Duodenal mucosa (tissue), 2 donors: ENCODE data around the gene USP47.

ENCODE experiments used
- H3K27ac ChIP-seq: one replicate; pipeline ENCODE4 v1.7.0; 2013; ENCODE audit warnings: low read depth, low read length
- H3K27me3 ChIP-seq, 2 donors: one replicate each; pipeline ENCODE4 v1.7.0; 2013; ENCODE audit warnings: low read length in 2 of 2, control low read depth in 1 of 2; ENCODE audit not compliant: insufficient read depth in 2 of 2, control insufficient read depth in 1 of 2
- H3K36me3 ChIP-seq, 2 donors: one replicate each; pipeline ENCODE4 v1.7.0; 2013; ENCODE audit warnings: low read length in 2 of 2, control low read depth in 1 of 2; ENCODE audit not compliant: insufficient read depth in 2 of 2, control insufficient read depth in 1 of 2
- H3K4me1 ChIP-seq, 2 donors: one replicate each; pipeline ENCODE4 v1.7.0; 2013; ENCODE audit warnings: low read length in 2 of 2, control low read depth in 1 of 2; ENCODE audit not compliant: insufficient read depth in 2 of 2, control insufficient read depth in 1 of 2
- H3K4me3 ChIP-seq, 2 donors: one replicate each; pipeline ENCODE4 v1.7.0; 2013; ENCODE audit warnings: low read length in 2 of 2, low read depth in 1 of 2
- H3K9ac ChIP-seq, 2 donors: one replicate each; pipeline ENCODE4 v1.7.0; 2013; ENCODE audit warnings: low read length in 2 of 2, low read depth in 1 of 2
- H3K9me3 ChIP-seq, 2 donors: one replicate each; pipeline ENCODE4 v1.7.0; 2013; ENCODE audit warnings: low read length in 2 of 2, control low read depth in 1 of 2; ENCODE audit not compliant: control insufficient read depth in 1 of 2

USP47 gene

GRCh38 chr11:12006552-12007229 lies 164.9 kb downstream of the USP47 start:
- no peaks in the 10 kb centered on the region for H3K9me3 ChIP-seq
- H3K27me3 ChIP-seq, result peaks cover 36 to 49% of the 10 kb centered on the region in 2 donors
- peaks cover 0 to 4% of the 10 kb centered on the region in 2 donors for H3K4me1 ChIP-seq
- no peaks in the 10 kb centered on the region for H3K36me3 ChIP-seq
- H3K27ac ChIP-seq, result peak overlapping the region; percentile 26
- no peak overlapping the region for H3K9ac ChIP-seq
- no peak overlapping the region for H3K4me3 ChIP-seq

DNA sequence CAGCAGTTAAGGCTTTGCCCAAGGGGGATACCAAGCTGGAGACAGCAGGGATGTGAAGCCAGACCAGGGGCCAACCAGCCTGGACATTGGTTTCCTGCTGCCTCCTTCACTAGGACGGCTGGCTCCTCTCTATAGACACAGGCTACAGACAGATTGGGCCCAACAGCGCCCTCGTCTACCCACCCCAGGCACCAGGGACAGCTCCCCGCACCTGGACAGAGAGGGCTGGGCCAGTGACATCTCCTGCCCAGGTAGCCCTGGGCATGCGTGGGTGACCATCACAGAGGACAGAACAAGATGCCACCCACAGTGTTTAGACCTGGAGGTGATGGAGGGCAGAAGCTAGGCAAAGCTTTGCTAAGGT lies 165.4 kb downstream of the USP47 start:
- H3K27me3 ChIP-seq, result peaks cover 36 to 49% of the 10 kb centered on the region in 2 donors
- H3K27ac ChIP-seq, result peak overlapping the region; percentile 26
- no peak overlapping the region for H3K9ac ChIP-seq
- H3K36me3 ChIP-seq, result no peaks in the 10 kb centered on the region
- peak overlapping the region; percentile 45 to 51 for H3K4me3 ChIP-seq
- no peaks in the 10 kb centered on the region for H3K9me3 ChIP-seq
- H3K4me1 ChIP-seq, result peaks cover 0 to 4% of the 10 kb centered on the region in 2 donors

DNA sequence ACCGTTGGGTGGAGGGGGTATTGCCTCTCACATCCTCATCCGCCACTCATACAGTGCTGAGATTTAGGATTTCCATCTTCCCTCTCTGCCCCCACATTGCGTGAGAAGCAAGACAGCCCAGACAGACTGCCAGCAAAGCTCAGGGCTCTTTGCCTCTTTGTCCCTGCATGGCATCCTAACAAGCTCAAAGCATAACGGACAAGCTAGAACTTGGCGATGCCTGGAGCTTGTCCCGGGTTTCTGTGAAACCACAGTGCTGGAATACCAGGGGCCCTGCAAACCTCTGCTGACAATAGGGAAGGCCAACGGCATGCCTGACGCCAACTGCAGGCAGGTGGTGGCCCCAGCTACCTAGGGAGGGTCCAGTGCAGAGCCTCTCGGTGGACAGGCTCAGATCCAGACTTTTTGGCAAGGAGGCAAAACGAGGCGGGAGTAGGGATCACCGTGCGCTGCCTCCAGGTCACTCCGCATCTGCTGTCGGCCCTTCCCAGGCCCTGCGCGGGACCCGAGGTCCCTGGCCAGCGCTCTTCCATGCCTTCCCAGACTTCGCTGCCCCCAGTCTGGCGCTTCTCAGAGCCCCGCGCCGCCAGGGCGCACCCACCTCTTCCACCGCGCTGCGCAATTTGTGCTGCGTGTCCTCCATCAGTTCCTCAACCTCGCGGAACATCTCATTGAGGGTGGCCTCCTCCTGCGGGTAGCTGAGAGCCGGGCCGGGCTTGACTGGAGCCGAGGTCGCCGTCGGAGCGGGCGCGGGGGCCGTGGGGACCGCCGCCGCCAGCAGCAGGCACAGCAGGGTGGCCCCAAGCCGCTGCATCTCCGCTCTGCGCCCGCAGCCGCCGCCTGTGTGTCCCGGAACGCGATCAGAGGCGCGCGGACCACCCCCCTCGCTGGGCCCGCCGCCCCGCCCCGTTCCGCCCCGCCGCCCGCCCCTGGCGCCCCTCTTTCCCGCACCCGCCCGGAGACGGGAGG lies 166.3 kb downstream of the USP47 start, which contains the start of gene DKK3:
TSS of gene DKK3 (minus strand) at position 858 of the 969 bp plus-strand sequence. CDS start at position 814, 44 bp downstream.
- Histone ChIP-seq H3K27me3 (peaks cover 36 to 49% of the 10 kb centered on the region in 2 donors), H3K4me3 (peak within 1 kb of the TSS; percentile 51 to 55), H3K27ac (no peak within 1 kb of the TSS), H3K9me3 (no peaks in the 10 kb centered on the region), H3K9ac (peak within 1 kb of the TSS in 1 of 2 donors; percentile 22), H3K4me1 (peaks cover 0 to 4% of the 10 kb centered on the region in 2 donors), H3K36me3 (no peaks in the 10 kb centered on the region)
